GM12891 (cell line): ENCODE data around the gene TRIM52.

Experiments used
- POLR2A ChIP-seq: IDR thresholded peaks from 2 replicates; pipeline ENCODE4 v1.6.1; 2011; ENCODE audit warnings: low read depth, low read length, control low read depth
- POU2F2 ChIP-seq: IDR thresholded peaks from 2 replicates; pipeline ENCODE4 v1.6.1; 2011; ENCODE audit warnings: low read depth, mild to moderate bottlenecking, control low read depth, low read length, moderate library complexity
- TAF1 ChIP-seq: IDR thresholded peaks from 2 replicates; pipeline ENCODE4 v1.6.1; 2011; ENCODE audit warnings: low read depth, low read length, control low read depth

GRCh38 chr5:181212934-181213333 lies 48.0 kb downstream of the TRIM52 start:
- TF ChIP-seq POLR2A (no peak), TAF1 (no peak), POU2F2 (no peak)
